HPDE6-E6E7 (cell line): ENCODE results near the gene RNF113B.

Experiments used
- DNase-seq: peaks from one replicate; pipeline ENCODE4 v3.0.0; 2011; ENCODE audit warnings: missing footprints; ENCODE audit errors: extremely low spot score

RNF113B gene

GRCh38 chr13:98204546-98204945 is 27.5 kb upstream of the RNF113B start:
- no peak for DNase-seq

GRCh38 chr13:98203646-98204326 is 26.7 kb upstream of the RNF113B start:
- no peak for DNase-seq

GRCh38 chr13:98201984-98202383 is 24.9 kb upstream of the RNF113B start:
- no peak for DNase-seq

- DNase-seq: no peak
Measured at GRCh38 chr13:98201189-98201588, 24.1 kb upstream of the RNF113B start.

- no peak for DNase-seq
Measured at GRCh38 chr13:98200211-98200878, 23.3 kb upstream of the RNF113B start.

GRCh38 chr13:98199480-98199879 is 22.4 kb upstream of the RNF113B start:
- no peak for DNase-seq

DNA sequence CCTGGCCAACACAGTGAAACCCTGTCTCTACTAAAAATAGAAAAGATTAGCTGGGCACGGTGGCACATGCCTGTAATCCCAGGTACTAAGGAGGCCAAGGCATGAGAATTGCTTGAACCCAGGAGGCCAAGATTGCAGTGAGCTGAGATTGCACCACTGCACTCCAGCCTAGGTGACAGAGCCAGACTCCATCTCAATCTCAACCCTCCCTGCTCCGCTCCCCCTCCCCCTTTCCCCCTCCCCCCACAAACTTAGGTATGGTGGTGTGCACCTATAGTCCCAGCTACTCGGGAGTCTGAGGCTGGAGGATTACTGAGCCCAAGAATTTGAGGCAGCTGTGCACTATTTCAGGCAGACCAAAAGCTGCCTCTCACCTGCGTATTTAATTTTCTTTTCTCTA is 21.6 kb upstream of the RNF113B start:
- no peak for DNase-seq

GRCh38 chr13:98195054-98195791 is 18.2 kb upstream of the RNF113B start:
- no peak for DNase-seq

GRCh38 chr13:98192008-98192407 is 14.9 kb upstream of the RNF113B start:
- DNase-seq: no peak

DNA sequence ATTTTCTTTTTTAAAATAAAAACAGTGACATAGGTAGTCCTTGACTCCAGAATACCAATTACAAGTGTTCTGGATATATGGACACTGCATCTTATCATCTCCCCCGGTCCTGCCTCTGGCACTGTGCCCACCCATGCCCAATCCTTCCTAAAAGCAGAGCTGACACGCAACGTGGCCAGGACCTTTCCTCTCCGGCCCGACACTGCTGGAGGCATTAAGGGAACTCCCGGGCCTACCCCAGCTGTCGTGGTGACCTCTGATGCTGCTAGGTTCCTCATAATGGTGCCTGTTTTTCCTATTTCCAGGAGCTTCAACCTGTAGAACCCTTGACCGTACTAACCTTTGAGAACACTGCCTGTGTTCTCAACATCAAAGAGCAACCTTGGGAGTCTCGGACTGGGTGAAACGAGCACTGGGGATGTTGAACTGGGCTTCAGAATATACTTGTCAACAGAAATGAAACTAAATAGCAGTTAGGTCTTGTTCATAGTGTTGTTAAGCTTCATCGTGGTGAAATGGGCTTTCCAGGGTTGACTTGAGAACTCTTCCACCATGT is 13.9 kb upstream of the RNF113B start:
- no peak for DNase-seq

DNA sequence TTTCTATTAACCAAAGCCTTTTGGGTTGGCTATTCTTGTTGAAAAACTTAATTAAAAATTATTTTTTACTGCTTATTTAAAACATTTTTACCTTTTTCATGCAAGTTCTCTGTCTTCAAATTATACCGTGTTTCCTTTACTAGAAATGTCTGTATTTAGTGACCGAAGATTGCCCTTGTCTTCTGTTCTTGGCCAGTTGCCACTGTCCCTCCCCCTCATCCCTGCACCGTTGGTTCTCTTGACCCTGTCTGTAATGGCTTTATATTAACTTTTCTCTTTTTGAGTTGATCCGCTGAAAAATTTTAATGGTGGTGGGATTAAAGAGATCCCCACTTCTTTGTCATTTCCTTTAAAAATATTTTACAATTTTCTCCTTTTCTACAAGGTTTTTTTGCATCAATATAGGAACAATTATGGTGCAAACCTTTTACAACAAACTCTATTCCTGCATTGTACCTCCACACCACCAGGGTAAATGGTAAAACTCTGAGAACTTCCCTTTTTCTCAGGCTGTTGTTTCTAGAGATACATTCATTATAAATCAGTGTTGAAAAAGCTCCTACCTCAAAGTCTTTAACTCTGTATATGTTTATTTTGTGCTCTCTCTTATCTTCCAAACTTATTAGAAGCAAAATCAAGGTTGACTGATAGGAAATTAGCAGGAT is 12.9 kb upstream of the RNF113B start:
- no peak for DNase-seq

GRCh38 chr13:98188544-98189166 is 11.6 kb upstream of the RNF113B start:
- DNase-seq: no peak

DNA sequence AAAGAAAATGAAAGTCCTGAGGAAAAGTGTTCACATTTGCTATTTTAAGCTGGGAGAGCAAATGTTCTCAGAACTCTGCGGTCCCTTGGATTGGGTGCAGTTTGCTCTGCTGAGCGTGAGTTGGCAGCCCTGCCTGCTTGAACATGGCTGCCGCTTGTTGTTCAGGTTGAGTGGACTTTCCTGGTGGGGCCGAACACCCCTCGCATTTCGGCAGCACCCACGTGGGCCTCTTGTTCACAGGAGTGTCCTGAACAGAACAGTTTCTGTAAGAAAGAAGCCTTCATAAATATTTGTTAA is 10.8 kb upstream of the RNF113B start:
- DNase-seq: no peak

DNA sequence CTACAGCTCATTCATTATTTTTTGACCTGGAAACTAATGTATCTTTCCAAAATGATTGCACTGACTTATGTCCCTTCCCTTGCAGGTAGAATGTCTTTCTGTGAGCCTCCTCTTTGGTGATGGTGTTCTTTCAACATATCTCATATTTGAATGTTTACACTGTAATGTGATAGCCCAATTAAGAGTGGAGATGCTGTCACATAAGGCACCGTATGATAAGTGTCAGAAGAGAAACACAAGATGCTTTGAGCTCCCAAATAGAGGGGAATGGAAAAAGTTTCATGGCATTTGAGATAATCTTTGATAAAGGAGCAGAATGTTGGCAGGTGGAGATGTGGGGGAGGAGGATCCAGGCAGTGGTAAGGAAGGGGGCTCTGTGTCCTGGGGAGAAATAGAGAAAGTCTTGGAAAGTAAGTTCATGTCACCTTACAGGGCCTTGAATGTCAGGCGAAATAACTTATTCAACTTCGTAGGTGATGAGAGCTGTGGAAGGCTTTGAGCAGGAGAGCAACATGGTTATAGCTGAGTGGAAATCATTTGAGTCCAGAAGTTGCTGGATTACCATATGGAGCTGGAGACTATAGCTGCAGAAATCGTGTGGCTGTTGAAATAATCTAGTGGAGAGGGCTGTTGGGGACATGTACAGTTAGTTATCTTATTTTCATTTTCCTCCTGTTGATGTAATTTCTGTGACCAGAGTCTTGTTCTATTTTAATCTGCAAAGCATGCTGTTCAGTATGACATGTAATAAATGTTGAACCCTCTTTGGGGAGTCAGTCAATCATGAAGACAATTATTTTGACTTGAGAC is 10.3 kb upstream of the RNF113B start:
- DNase-seq: no peak

DNA sequence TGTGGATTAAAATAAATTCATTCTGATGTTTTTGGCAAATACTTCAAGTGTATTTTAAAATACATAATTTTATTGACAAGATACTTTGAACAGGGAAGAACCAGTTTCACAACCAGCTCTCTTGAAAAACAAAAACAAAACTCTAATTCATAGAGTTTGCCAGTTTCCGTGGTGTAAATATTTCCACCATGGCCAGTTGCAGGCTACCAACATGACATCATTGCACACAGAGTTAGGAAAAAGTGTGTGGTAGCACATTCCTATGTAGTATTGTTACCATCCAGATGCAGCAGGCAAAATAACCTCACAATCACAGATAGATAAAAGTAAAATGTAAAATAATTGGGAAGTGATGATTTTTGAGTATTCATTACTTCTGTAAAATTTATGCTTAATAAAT is 7.7 kb upstream of the RNF113B start:
- DNase-seq: no peak

- DNase-seq: no peak
Measured at GRCh38 chr13:98182589-98182988, 5.5 kb upstream of the RNF113B start.

DNA sequence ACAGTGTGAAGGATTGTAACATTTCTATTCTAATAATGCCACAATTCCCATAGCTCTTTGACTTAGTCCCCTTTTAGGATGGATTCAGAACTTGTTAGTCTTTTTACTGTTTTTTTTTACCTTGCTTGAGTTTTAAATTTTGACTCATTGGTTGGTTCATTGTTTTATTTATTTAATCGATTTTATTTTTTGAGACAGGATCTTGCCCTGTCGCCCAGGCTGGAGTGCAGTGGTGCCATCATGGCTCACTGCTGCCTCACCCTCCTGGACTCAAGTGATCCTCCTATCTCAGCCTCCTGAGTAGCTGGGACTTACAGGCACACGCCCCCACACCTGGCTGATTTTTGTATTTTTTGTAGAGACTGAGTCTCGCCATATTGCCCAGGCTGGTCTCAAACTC is 5.1 kb upstream of the RNF113B start:
- no peak for DNase-seq

DNA sequence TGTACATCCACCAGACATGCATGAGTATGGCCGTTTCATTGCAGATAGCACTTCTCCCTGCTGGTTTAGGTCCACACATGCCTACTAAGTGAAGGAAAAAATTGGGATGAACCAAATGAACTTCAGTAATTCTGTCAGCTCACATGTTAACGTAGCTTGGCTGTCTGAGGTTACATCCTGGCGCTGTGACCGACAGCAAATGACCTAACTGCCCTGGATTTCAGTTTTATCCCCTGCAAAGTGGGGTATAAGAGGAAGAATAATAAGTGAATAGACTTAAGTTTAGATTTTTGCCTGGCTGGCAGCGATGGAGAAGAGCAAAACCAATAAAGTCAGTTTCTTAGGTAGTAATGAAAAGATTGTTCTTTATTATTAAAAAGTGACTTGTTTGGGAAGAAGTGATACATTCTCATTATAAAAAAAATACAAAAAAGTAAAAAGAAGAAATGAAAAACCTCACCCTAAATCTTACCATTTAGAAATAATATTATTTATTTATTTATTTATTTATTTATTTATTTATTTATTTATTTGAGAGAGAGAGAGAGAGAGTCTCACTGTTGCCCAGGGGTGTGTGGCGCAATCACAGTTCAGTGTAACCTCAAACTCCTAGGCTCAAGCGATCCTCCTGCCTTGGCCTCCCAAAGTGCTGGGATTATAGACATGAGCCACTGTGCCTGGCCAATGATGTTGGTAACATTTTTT is 4.2 kb upstream of the RNF113B start:
- no peak for DNase-seq

GRCh38 chr13:98180092-98180491 is 3.0 kb upstream of the RNF113B start:
- DNase-seq: no peak

DNA sequence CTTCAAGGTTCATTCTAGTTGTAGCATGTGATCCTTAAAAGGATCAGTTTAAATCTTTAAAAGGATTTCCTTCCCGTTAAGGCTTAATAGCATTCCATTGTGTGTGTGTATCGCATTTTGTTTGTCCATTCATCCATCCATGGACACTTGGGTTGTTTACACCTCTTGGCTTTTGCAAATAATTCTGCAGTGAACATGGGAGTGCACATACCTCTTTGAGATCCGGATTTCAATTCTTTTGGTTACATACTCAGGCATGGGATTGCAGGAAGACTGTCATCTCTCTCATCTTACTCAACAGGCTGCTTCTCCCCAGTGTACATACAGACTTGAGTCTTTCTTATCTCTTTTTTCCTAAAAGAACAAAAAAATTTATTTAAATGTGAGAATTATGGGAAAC is 1.2 kb downstream of the RNF113B start:
- no peak for DNase-seq
